ENCODE results near the gene ZDHHC3.

Gene ZDHHC3

DNA sequence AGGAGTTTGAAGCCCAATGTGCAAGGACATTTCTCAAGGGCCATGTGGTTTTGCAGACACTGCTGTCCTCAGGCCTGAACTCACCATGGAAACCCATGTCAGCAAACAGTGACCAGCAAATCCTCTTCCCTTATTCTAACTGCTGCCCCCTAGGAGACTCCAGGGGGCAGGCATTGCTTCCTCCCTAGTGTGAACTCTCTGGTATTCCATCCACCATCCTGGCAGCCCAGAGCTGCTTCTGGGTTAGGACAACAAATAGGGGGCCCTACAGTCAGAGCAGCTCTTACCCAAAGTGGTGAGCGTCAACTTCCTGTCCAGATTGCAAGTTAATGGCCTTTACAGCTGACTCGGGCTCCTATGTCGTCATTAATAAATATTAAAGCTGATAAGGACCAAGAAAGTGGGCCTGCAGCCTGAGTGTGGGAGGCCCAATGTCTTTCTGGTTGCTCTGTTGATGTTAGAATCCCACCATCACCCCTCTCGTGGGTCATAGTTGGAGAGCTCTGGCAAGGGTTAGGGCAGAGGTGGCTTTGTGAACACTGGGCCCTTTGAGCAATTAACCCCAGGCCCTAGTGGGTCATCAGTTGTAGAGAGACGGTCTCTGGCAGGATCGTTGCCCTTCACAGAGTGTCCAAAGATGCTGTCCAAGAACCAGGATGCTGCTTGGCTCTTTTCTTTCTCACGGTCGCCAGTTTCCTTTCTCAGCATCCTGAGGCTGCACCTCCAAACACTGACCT lies 60.1 kb downstream of the ZDHHC3 start:
- no peak for TF ChIP-seq YY1 (IDR thresholded peaks at IDR 0.05; ENCODE audit: low read depth)
- TF ChIP-seq RAD21 (IDR thresholded peaks at IDR 0.05; ENCODE audit: low read depth), result no peak
- TF ChIP-seq USF1 (IDR thresholded peaks at IDR 0.05), result no peak
- TF ChIP-seq EP300 (IDR thresholded peaks at IDR 0.05; ENCODE audit: borderline replicate concordance), result no peak
- TF ChIP-seq CREB1 (IDR thresholded peaks at IDR 0.05; ENCODE audit: low read depth), result no peak
- no peak for TF ChIP-seq NFIC (IDR thresholded peaks at IDR 0.05)
- TF ChIP-seq CEBPB (IDR thresholded peaks at IDR 0.05), result no peak
- no peak for TF ChIP-seq TEAD4 (IDR thresholded peaks at IDR 0.05)
- TF ChIP-seq EGR1 (IDR thresholded peaks at IDR 0.05), result no peak
- no peak for TF ChIP-seq TAF1 (IDR thresholded peaks at IDR 0.05; ENCODE audit: low read depth)
- TF ChIP-seq, protein P1, sequence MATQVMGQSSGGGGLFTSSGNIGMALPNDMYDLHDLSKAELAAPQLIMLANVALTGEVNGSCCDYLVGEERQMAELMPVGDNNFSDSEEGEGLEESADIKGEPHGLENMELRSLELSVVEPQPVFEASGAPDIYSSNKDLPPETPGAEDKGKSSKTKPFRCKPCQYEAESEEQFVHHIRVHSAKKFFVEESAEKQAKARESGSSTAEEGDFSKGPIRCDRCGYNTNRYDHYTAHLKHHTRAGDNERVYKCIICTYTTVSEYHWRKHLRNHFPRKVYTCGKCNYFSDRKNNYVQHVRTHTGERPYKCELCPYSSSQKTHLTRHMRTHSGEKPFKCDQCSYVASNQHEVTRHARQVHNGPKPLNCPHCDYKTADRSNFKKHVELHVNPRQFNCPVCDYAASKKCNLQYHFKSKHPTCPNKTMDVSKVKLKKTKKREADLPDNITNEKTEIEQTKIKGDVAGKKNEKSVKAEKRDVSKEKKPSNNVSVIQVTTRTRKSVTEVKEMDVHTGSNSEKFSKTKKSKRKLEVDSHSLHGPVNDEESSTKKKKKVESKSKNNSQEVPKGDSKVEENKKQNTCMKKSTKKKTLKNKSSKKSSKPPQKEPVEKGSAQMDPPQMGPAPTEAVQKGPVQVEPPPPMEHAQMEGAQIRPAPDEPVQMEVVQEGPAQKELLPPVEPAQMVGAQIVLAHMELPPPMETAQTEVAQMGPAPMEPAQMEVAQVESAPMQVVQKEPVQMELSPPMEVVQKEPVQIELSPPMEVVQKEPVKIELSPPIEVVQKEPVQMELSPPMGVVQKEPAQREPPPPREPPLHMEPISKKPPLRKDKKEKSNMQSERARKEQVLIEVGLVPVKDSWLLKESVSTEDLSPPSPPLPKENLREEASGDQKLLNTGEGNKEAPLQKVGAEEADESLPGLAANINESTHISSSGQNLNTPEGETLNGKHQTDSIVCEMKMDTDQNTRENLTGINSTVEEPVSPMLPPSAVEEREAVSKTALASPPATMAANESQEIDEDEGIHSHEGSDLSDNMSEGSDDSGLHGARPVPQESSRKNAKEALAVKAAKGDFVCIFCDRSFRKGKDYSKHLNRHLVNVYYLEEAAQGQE (IDR thresholded peaks at IDR 0.05; ENCODE audit: low read depth), result no peak

GRCh38 chr3:44914936-44915335 lies 61.0 kb downstream of the ZDHHC3 start:
- TF ChIP-seq RAD21 (IDR thresholded peaks at IDR 0.05; ENCODE audit: low read depth) (peak; percentile 48), YY1 (IDR thresholded peaks at IDR 0.05; ENCODE audit: low read depth) (no peak), TAF1 (IDR thresholded peaks at IDR 0.05; ENCODE audit: low read depth) (no peak)

DNA sequence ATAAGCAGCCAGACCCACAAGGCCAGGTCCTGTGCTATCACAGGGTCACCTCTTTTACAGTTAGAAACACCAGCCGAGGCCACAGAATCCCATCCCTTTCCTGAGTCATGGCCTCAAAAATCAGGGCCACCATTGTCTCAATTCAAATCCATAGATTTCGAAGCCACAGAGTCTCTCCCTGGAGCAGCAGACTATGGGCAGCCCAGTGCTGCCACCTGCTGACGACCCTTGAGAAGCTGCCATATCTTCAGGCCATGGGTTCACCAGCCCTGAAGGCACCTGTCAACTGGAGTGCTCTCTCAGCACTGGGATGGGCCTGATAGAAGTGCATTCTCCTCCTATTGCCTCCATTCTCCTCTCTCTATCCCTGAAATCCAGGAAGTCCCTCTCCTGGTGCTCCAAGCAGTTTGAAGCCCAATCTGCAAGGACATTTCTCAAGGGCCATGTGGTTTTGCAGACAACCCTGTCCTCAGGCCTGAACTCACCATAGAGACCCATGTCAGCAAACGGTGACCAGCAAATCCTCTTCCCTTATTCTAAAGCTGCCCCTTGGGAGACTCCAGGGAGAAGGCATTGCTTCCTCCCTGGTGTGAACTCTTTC lies 62.0 kb downstream of the ZDHHC3 start:
- TF ChIP-seq EGR1 (IDR thresholded peaks at IDR 0.05) (no peak), RAD21 (IDR thresholded peaks at IDR 0.05; ENCODE audit: low read depth) (peak; percentile 89), YY1 (IDR thresholded peaks at IDR 0.05; ENCODE audit: low read depth) (0 out of 2 replicates have a peak, but pooled peaks have one; percentile 24), TEAD4 (IDR thresholded peaks at IDR 0.05) (no peak), FOXM1 (IDR thresholded peaks at IDR 0.05; ENCODE audit: borderline replicate concordance, low read depth) (no peak), CEBPB (IDR thresholded peaks at IDR 0.05) (no peak), TCF12 (IDR thresholded peaks at IDR 0.05; ENCODE audit: low read depth) (no peak), TAF1 (IDR thresholded peaks at IDR 0.05; ENCODE audit: low read depth) (no peak), ZBTB7A (IDR thresholded peaks at IDR 0.05; ENCODE audit: low read depth) (no peak), CREB1 (IDR thresholded peaks at IDR 0.05; ENCODE audit: low read depth) (no peak), MAX (IDR thresholded peaks at IDR 0.05) (no peak), NFIC (IDR thresholded peaks at IDR 0.05) (no peak)
- TF ChIP-seq, protein P1 (IDR thresholded peaks at IDR 0.05; ENCODE audit: low read depth), result 0 out of 2 replicates have a peak, but pooled peaks have one; percentile 12

DNA sequence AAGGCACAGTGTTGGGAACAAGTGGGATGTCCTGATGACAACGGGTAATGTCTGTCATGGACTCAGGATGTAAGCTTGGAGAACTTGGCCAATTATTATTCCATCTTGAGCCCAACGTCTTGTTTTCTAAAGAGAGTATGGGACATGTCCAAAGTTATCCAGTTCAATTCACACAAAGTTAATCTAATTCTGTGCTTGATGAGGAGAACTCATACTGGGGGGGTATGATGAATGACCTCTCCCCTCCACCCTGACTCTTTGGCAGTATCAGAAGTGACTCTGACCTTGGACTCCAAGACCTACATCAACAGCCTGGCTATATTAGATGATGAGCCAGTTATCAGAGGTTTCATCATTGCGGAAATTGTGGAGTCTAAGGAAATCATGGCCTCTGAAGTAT lies 65.3 kb downstream of the ZDHHC3 start:
- TF ChIP-seq TAF1 (IDR thresholded peaks at IDR 0.05; ENCODE audit: low read depth) (no peak), YY1 (IDR thresholded peaks at IDR 0.05; ENCODE audit: low read depth) (no peak), CEBPB (IDR thresholded peaks at IDR 0.05) (no peak), TEAD4 (IDR thresholded peaks at IDR 0.05) (no peak), CREB1 (IDR thresholded peaks at IDR 0.05; ENCODE audit: low read depth) (no peak), NFIC (IDR thresholded peaks at IDR 0.05) (no peak), TCF12 (IDR thresholded peaks at IDR 0.05; ENCODE audit: low read depth) (no peak), ZBTB7A (IDR thresholded peaks at IDR 0.05; ENCODE audit: low read depth) (no peak), EP300 (IDR thresholded peaks at IDR 0.05; ENCODE audit: borderline replicate concordance) (no peak), MAX (IDR thresholded peaks at IDR 0.05) (no peak), RAD21 (IDR thresholded peaks at IDR 0.05; ENCODE audit: low read depth) (no peak), USF1 (IDR thresholded peaks at IDR 0.05) (no peak), EGR1 (IDR thresholded peaks at IDR 0.05) (no peak), FOXM1 (IDR thresholded peaks at IDR 0.05; ENCODE audit: borderline replicate concordance, low read depth) (no peak)
- TF ChIP-seq, protein P1 (IDR thresholded peaks at IDR 0.05; ENCODE audit: low read depth), result no peak

All from Ishikawa (cell line).